CD4-positive, alpha-beta T cell treated with Interleukin-15 for 1 hour (primary cell): ENCODE data around the gene CHKA.

Source experiments
- DNase-seq: peaks from one replicate; pipeline ENCODE4 v3.0.0-alpha.2; 2020

The CHKA gene

GRCh38 chr11:68067991-68068390, 53.2 kb downstream of the CHKA start:
- no peak for DNase-seq

GRCh38 chr11:68066742-68067141, 54.4 kb downstream of the CHKA start:
- DNase-seq: no peak

GRCh38 chr11:68065841-68066240, 55.3 kb downstream of the CHKA start:
- no peak for DNase-seq

- DNase-seq: no peak
These were observed 56.3 kb downstream of the CHKA start for GRCh38 chr11:68064926-68065325.

- no peak for DNase-seq
These were observed 59.7 kb downstream of the CHKA start for GRCh38 chr11:68061508-68061907.

GRCh38 chr11:68057807-68058206, 63.4 kb downstream of the CHKA start:
- DNase-seq: no peak

- DNase-seq: no peak
These were observed 64.6 kb downstream of the CHKA start for GRCh38 chr11:68056317-68057285.

GRCh38 chr11:68053981-68054812, 67.0 kb downstream of the CHKA start:
- no peak for DNase-seq

GRCh38 chr11:68053117-68053516, 68.1 kb downstream of the CHKA start:
- no peak for DNase-seq

- no peak for DNase-seq
These were observed 68.9 kb downstream of the CHKA start for GRCh38 chr11:68052137-68052873.

- DNase-seq: no peak
These were observed 69.7 kb downstream of the CHKA start for GRCh38 chr11:68051191-68052136.

- DNase-seq: no peak
These were observed 70.8 kb downstream of the CHKA start for GRCh38 chr11:68050371-68050841.

GRCh38 chr11:68049509-68050370, 71.4 kb downstream of the CHKA start:
- no peak for DNase-seq

GRCh38 chr11:68048681-68049508, 72.3 kb downstream of the CHKA start:
- no peak for DNase-seq

GRCh38 chr11:68047437-68048290, 73.5 kb downstream of the CHKA start:
- no peak for DNase-seq

GRCh38 chr11:68044898-68045351, 76.3 kb downstream of the CHKA start:
- DNase-seq: no peak

GRCh38 chr11:68044145-68044813, 76.9 kb downstream of the CHKA start:
- no peak for DNase-seq
